ENCODE results near the gene TXNRD2.

DNA sequence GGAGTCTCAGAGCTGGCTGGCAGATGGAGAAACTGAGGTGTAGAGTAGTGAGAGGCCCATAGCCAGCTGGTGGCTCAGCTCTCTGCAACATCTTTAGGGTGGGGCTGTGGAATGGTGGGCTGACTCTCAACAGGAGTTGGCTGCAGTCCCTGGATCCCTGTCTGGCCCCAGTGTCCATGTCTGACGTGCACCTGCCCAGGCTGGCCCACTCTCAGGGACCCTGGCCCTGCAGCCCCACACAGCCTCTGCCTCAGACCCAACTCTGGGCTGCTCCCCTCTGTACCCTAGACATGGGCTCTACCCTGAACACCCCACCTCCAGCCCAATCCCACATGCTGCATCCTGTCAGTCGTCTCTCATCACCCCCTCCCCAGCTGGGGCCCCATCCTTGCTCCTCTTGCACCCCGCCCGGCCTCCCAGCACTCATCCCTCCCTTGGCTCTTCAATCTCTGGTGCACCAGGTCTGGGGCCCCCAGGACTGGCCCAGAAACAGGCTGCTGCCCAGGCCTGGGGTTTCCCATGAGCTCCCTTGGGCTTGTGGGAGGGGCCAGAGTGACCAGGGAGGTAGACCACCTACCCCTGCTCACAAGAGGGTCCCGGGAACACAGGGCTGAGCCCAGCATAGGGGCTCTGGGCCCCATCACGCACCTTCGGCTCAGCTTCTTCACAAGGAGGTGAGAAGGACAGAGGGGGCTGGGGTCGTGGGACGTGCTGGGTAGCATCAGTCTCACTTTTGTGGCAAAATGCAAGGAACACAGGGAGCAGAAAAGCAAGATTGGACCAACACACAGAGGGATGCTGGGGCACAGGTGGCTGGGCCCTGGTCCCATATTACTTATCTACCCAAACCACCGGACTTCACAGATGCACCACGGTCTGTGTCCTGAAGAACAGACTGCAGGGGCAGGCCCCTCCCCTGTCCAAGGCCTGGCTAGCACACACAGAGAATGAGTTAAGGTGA, 43.5 kb upstream of the TXNRD2 start:
- TF ChIP-seq, protein P1, sequence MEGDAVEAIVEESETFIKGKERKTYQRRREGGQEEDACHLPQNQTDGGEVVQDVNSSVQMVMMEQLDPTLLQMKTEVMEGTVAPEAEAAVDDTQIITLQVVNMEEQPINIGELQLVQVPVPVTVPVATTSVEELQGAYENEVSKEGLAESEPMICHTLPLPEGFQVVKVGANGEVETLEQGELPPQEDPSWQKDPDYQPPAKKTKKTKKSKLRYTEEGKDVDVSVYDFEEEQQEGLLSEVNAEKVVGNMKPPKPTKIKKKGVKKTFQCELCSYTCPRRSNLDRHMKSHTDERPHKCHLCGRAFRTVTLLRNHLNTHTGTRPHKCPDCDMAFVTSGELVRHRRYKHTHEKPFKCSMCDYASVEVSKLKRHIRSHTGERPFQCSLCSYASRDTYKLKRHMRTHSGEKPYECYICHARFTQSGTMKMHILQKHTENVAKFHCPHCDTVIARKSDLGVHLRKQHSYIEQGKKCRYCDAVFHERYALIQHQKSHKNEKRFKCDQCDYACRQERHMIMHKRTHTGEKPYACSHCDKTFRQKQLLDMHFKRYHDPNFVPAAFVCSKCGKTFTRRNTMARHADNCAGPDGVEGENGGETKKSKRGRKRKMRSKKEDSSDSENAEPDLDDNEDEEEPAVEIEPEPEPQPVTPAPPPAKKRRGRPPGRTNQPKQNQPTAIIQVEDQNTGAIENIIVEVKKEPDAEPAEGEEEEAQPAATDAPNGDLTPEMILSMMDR (conservative IDR thresholded peaks at IDR 0.05; ENCODE audit: low read length): no peak
- TF ChIP-seq EZH2phosphoT487 (IDR thresholded peaks at IDR 0.05; ENCODE audit: borderline replicate concordance, low read depth, low read length): no peak

Data from OCI-LY7 (cell line).